Measurements from ENCODE around the gene GLYATL3. TPM values are rescaled to one million over a fixed set of nuclear protein-coding genes. Genes with fewer than 3 reads are reported as not detected.

Gene GLYATL3
- total RNA-seq, 1 donor from 2014 or later, result not detected

Other genes with a start within 250 kb of the GLYATL3 start
- 14.3 and 16.4 TPM in 2 replicates for gene MMUT, start 36.7 kb upstream of the GLYATL3 start, total RNA-seq
- gene CENPQ, start 36.6 kb upstream of the GLYATL3 start, total RNA-seq, result 6.3 and 8.2 TPM in 2 replicates
- 2.8 and 6.0 TPM in 2 replicates for gene C6orf141, start 50.7 kb downstream of the GLYATL3 start, total RNA-seq
- not detected in 2 replicates for gene RHAG, start 136.9 kb downstream of the GLYATL3 start, total RNA-seq
- not detected in 2 replicates for gene CRISP2, start 213.6 kb downstream of the GLYATL3 start, total RNA-seq
- not detected in 2 replicates for gene CRISP3, start 244.5 kb downstream of the GLYATL3 start, total RNA-seq

Measured in pulmonary artery endothelial cell (primary cell).